Measurements from ENCODE around the gene THAP10. TPM values are rescaled to one million over a fixed set of nuclear protein-coding genes. Genes with fewer than 3 reads are reported as not detected.

Gene THAP10
- polyA plus RNA-seq, 3 donors = 0.12 to 0.30 (median 0.15) TPM

DNA sequence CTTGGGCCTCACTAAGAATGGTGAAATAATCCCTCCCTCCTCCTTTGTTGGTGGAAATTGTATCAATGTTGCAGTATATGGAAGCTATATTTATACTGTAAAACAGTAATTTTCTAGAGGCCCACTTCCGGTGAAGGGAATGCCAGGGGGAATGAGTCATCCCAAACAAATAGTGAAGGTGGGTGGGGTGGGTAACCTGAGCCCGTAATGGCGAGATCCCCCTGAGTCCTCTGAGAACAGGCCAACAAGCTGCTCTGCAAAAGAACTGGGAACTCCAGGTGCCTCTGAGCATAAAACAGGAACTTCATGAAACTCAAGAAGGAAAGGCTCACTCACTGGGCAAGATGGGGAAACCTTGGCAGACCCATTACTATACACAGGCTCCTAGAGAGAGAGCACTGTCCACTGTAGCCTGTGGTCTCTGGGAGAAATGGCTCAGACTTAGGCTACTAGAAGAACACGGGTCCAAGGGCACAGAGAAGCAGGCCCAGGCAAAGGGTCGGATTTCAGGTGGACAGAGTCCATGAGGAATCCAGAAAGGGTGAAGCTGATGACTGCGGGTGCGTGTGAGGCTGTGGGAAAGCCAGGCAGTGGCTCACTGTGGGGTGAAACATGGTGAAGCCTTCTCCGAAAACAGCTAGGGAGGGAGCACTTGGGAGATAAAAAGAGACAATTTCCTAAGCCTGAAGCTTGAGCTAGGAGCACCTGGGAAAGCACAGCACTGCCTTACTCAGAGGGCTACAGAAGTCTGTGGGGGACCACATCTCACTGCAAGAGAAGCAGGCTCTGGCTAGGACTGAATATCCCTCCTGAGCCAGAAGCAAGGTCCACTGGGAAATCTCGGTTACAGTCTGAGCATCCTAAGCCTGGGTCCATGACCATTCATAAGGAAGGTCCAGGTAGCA lies 58.1 kb downstream of the THAP10 start:
- no peaks in the 10 kb centered on the region for H4K20me1 ChIP-seq (ENCODE audit: insufficient read depth, low read length)
- Mint-ChIP-seq H3K4me3 (no peak overlapping the region), H3K9me3 (peaks cover 0 to 3% (median 0%) of the 10 kb centered on the region in 7 donors), H3K27me3 (ENCODE audit: low read depth in 3 of 3) (peaks cover 1 to 4% (median 4%) of the 10 kb centered on the region in 3 donors), H3K36me3 (no peaks in the 10 kb centered on the region), H3K27ac (no peak overlapping the region), H3K4me1 (no peaks in the 10 kb centered on the region)
- no peaks in the 10 kb centered on the region for H3K9me3 ChIP-seq (replicated peaks in 1 of 2; ENCODE audit: control insufficient read depth in 1 of 2, insufficient read depth in 1 of 2, low read length in 2 of 2)
- H3K4me3 ChIP-seq (replicated peaks in 1 of 3; ENCODE audit: low read depth in 2 of 3, low read length in 3 of 3) = no peak overlapping the region
- H3K9ac ChIP-seq (ENCODE audit: insufficient read depth, low read length, poor library complexity, severe bottlenecking) = no peak overlapping the region
- no peak for TF ChIP-seq CTCF (IDR thresholded peaks at IDR 0.05)
- intact Hi-C loops (cut with micrococcal nuclease) = no loop called here
- WGBS (ENCODE audit: insufficient coverage) = 97% methylated on average over 5 of the region's 9 CpGs
- DNase-seq = peak in 1 of 3 donors; percentile 14
- H3K4me2 ChIP-seq (replicated peaks; ENCODE audit: extremely low read depth, low read length, poor library complexity, severe bottlenecking) = no peak overlapping the region
- no peaks in the 10 kb centered on the region for H3K79me2 ChIP-seq (ENCODE audit: insufficient read depth, low read length)
- no peaks in the 10 kb centered on the region for H3K4me1 ChIP-seq (ENCODE audit: control insufficient read depth in 1 of 2, insufficient read depth in 2 of 2, low read length in 2 of 2)
- H3K27ac ChIP-seq (ENCODE audit: low read depth in 1 of 2, low read length in 2 of 2) = no peak overlapping the region
- H3K36me3 ChIP-seq (replicated peaks in 1 of 2; ENCODE audit: control insufficient read depth in 1 of 2, insufficient read depth in 2 of 2, low read length in 2 of 2) = no peaks in the 10 kb centered on the region
- no peak overlapping the region for H2AFZ ChIP-seq (ENCODE audit: insufficient read depth, low read depth, low read length, poor library complexity, severe bottlenecking)
- H3K27me3 ChIP-seq (ENCODE audit: control insufficient read depth in 2 of 2, insufficient read depth in 2 of 2, low read length in 2 of 2) = no peaks in the 10 kb centered on the region

DNA sequence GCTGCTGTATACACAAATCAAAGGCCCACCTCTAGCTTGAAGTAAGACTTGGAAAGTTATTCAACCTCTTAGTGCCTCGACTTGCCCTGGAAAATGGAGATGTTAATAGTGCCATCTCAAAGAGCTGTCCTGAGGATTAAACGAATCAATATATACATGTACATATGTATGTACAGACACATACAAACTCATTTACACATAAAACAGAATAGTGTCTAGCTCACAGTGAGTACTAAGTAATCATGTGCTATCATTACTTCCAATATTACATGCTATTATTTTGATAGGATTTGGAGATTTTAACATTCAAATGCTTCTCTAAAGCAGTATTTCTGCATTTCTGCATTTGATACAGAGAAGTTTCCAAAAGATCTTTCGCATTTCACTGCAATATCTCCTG lies 58.8 kb downstream of the THAP10 start:
- TF ChIP-seq CTCF (IDR thresholded peaks at IDR 0.05) = no peak
- intact Hi-C loops (cut with micrococcal nuclease) = no loop called here
- H3K4me1 Mint-ChIP-seq = no peaks in the 10 kb centered on the region

More for the DNA sequence above, 58.8 kb downstream of the THAP10 start:
- WGBS (ENCODE audit: insufficient coverage) = 86% methylated on average over 1 of the region's 3 CpGs
- H3K27ac Mint-ChIP-seq = no peak overlapping the region
- Histone ChIP-seq H2AFZ (ENCODE audit: insufficient read depth, low read depth, low read length, poor library complexity, severe bottlenecking) (no peak overlapping the region), H3K4me2 (replicated peaks; ENCODE audit: extremely low read depth, low read length, poor library complexity, severe bottlenecking) (no peak overlapping the region), H3K9ac (ENCODE audit: insufficient read depth, low read length, poor library complexity, severe bottlenecking) (no peak overlapping the region), H3K4me3 (replicated peaks in 1 of 3; ENCODE audit: low read depth in 2 of 3, low read length in 3 of 3) (no peak overlapping the region), H4K20me1 (ENCODE audit: insufficient read depth, low read length) (no peaks in the 10 kb centered on the region), H3K4me1 (ENCODE audit: control insufficient read depth in 1 of 2, insufficient read depth in 2 of 2, low read length in 2 of 2) (no peaks in the 10 kb centered on the region), H3K79me2 (ENCODE audit: insufficient read depth, low read length) (no peaks in the 10 kb centered on the region), H3K27me3 (ENCODE audit: control insufficient read depth in 2 of 2, insufficient read depth in 2 of 2, low read length in 2 of 2) (no peaks in the 10 kb centered on the region), H3K36me3 (replicated peaks in 1 of 2; ENCODE audit: control insufficient read depth in 1 of 2, insufficient read depth in 2 of 2, low read length in 2 of 2) (no peaks in the 10 kb centered on the region), H3K27ac (ENCODE audit: low read depth in 1 of 2, low read length in 2 of 2) (no peak overlapping the region), H3K9me3 (replicated peaks in 1 of 2; ENCODE audit: control insufficient read depth in 1 of 2, insufficient read depth in 1 of 2, low read length in 2 of 2) (no peaks in the 10 kb centered on the region)
- H3K4me3 Mint-ChIP-seq = no peak overlapping the region
- no peak for DNase-seq
- H3K9me3 Mint-ChIP-seq = peaks cover 0 to 3% (median 0%) of the 10 kb centered on the region in 7 donors
- no peaks in the 10 kb centered on the region for H3K36me3 Mint-ChIP-seq
- H3K27me3 Mint-ChIP-seq (ENCODE audit: low read depth in 3 of 3) = peaks cover 1 to 4% (median 4%) of the 10 kb centered on the region in 3 donors
